Tibial artery (tissue), 4 donors: ENCODE data around the gene TINCR.

ENCODE experiments used
- DNase-seq, 2 donors: peaks; one replicate each; pipeline ENCODE4 v3.0.0-alpha.2; 2019
- H3K27ac ChIP-seq, 2 donors: fragments of 200-600 bp; sonication (generic) in 1 of 2; 1 replicate in 1 of 2; 2 replicates in 1 of 2; pipeline ENCODE4 v1.5.1; 2018 to 2019; ENCODE audit warnings: mild to moderate bottlenecking in 1 of 2
- H3K27me3 ChIP-seq, 2 donors: fragments of 200-600 bp; sonication (generic) in 1 of 2; one replicate each; pipeline versions ENCODE4 v1.5.1 to v1.6.0; 2016 to 2019
- H3K36me3 ChIP-seq, 3 donors: fragments of 200-600 bp; sonication (generic) in 2 of 3; one replicate each; pipeline ENCODE4 v1.5.1; 2016 to 2019; ENCODE audit warnings: mild to moderate bottlenecking in 2 of 3
- H3K4me1 ChIP-seq, 4 donors: fragments of 200-600 bp; sonication (generic) in 2 of 4; 1 replicate in 3 of 4; 2 replicates in 1 of 4; pipeline ENCODE4 v1.5.1; 2016 to 2019
- H3K4me3 ChIP-seq, 2 donors: fragments of 200-600 bp; sonication (generic) in 1 of 2; 1 replicate in 1 of 2; 2 replicates in 1 of 2; pipeline ENCODE4 v1.5.1; 2018 to 2019; ENCODE audit warnings: mild to moderate bottlenecking in 2 of 2
- H3K9me3 ChIP-seq, 3 donors: fragments of 200-600 bp; sonication (generic) in 1 of 3; one replicate each; pipeline ENCODE4 v1.5.1; 2016 to 2019
- intact Hi-C: fragments of 100-400 bp; cut with DNase I; formaldehyde crosslinking; loops from one replicate; pipeline ENCODE4 v1.15.0; 2023; ENCODE audit warnings: low total_unique reads
- TF ChIP-seq, protein P1 (sequence below), 2 experiments: fragments of 200-600 bp in 1 of 2; fragments of 450-650 bp in 1 of 2; IDR thresholded peaks; one replicate each; pipeline ENCODE4 v1.5.1; 2017 to 2019; ENCODE audit warnings: antibody characterized with exemption in 2 of 2, mild to moderate bottlenecking in 1 of 2, moderate library complexity in 1 of 2

Gene TINCR

GRCh38 chr19:5562280-5562679, 5.5 kb downstream of the TINCR start:
- Histone ChIP-seq H3K4me1 (no peaks in the 10 kb centered on the region), H3K27me3 (peaks cover 0 to 94% of the 10 kb centered on the region in 2 donors), H3K4me3 (no peak overlapping the region), H3K36me3 (no peaks in the 10 kb centered on the region), H3K9me3 (peaks cover 0 to 15% (median 10%) of the 10 kb centered on the region in 3 donors), H3K27ac (no peak overlapping the region)
- TF ChIP-seq, protein P1, sequence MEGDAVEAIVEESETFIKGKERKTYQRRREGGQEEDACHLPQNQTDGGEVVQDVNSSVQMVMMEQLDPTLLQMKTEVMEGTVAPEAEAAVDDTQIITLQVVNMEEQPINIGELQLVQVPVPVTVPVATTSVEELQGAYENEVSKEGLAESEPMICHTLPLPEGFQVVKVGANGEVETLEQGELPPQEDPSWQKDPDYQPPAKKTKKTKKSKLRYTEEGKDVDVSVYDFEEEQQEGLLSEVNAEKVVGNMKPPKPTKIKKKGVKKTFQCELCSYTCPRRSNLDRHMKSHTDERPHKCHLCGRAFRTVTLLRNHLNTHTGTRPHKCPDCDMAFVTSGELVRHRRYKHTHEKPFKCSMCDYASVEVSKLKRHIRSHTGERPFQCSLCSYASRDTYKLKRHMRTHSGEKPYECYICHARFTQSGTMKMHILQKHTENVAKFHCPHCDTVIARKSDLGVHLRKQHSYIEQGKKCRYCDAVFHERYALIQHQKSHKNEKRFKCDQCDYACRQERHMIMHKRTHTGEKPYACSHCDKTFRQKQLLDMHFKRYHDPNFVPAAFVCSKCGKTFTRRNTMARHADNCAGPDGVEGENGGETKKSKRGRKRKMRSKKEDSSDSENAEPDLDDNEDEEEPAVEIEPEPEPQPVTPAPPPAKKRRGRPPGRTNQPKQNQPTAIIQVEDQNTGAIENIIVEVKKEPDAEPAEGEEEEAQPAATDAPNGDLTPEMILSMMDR (IDR thresholded peaks at IDR 0.05) = no peak
- intact Hi-C loops = no loop called here
- no peak for DNase-seq

DNA sequence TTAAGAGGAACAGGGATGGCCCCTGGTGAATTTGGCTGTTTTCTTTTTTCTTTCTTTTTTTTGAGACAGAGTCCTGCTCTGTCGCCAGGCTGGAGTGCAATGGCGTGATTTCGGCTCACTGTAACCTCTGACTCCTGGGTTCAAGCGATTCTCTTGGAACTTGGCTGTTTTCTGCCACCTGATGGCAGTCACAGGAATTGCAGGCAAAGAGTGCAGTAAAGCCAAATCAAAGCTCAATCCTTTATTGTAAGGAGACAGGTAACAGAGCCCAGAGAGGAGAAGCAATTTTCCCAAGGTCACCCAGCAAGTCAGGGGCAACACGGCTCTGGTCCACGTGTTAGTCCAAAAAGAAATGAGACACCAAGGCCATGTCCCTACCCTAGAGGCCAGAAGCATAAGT, 6.2 kb downstream of the TINCR start:
- Histone ChIP-seq H3K4me1 (no peaks in the 10 kb centered on the region), H3K9me3 (peaks cover 0 to 15% (median 10%) of the 10 kb centered on the region in 3 donors), H3K4me3 (no peak overlapping the region), H3K27ac (no peak overlapping the region), H3K36me3 (no peaks in the 10 kb centered on the region), H3K27me3 (peaks cover 0 to 96% of the 10 kb centered on the region in 2 donors)
- intact Hi-C loops = no loop called here
- TF ChIP-seq, protein P1 (IDR thresholded peaks at IDR 0.05) = peak in 1 of 2 experiments; percentile 25
- no peak for DNase-seq

- intact Hi-C loops = no loop called here
- H3K4me1 ChIP-seq = no peaks in the 10 kb centered on the region
These were observed 7.6 kb downstream of the TINCR start for GRCh38 chr19:5560156-5560555.

DNA sequence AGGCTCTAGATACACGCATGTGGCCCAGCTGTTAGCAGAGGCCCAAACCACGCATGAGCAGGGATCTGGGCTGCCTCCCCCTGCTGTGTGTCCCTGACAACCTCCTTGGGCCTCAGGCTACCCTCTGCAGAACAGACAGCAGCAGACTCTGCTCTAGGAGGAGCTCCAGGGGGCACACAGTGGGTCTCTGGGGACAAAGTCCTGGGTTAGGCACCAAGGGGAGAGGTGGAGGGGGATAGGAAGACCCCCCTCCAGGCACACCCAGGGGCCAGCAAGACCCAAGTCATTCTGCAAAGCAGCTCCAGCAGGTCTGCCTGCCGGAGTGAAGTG, 8.0 kb downstream of the TINCR start:
- Histone ChIP-seq H3K9me3 (peaks cover 0 to 15% (median 10%) of the 10 kb centered on the region in 3 donors), H3K4me1 (no peaks in the 10 kb centered on the region), H3K27ac (no peak overlapping the region), H3K27me3 (peaks cover 0 to 90% of the 10 kb centered on the region in 2 donors), H3K4me3 (no peak overlapping the region), H3K36me3 (no peaks in the 10 kb centered on the region)
- TF ChIP-seq, protein P1 (IDR thresholded peaks at IDR 0.05) = no peak
- no peak for DNase-seq
- intact Hi-C loops = no loop called here

More at GRCh38 chr19:5560156-5560555, 7.6 kb downstream of the TINCR start:
- Histone ChIP-seq H3K36me3 (no peaks in the 10 kb centered on the region), H3K27ac (no peak overlapping the region), H3K27me3 (peaks cover 0 to 94% of the 10 kb centered on the region in 2 donors), H3K9me3 (peaks cover 0 to 15% (median 10%) of the 10 kb centered on the region in 3 donors), H3K4me3 (no peak overlapping the region)
- DNase-seq = no peak
- TF ChIP-seq, protein P1 (IDR thresholded peaks at IDR 0.05) = no peak

DNA sequence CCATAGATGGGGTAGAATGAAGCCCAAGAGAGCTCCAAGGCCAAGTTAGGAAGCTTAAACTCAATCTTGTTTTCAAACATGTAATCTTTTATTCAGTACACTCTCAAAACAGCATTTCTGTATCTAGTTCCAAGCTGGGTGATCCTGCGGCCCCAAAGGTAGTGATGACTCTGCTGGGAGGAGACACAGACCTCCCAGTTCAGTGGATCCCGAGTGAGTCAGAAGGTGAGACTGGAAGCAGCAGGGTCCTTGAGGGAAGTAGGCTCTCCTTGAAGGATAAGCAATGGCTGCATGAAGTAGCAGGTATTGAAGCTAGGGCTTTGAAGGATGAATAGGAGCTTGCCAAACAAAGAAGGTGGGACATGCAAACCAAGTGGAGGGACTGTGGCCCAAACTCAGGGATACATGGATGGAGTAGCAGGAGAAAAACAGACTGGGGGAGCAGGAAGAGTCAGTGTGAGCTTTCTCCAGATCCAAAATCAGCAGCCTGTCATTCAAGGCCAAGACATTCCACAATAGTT, 9.6 kb downstream of the TINCR start:
- TF ChIP-seq, protein P1 (IDR thresholded peaks at IDR 0.05) = no peak
- H3K27ac ChIP-seq = no peak overlapping the region
- intact Hi-C loops = no loop called here

DNA sequence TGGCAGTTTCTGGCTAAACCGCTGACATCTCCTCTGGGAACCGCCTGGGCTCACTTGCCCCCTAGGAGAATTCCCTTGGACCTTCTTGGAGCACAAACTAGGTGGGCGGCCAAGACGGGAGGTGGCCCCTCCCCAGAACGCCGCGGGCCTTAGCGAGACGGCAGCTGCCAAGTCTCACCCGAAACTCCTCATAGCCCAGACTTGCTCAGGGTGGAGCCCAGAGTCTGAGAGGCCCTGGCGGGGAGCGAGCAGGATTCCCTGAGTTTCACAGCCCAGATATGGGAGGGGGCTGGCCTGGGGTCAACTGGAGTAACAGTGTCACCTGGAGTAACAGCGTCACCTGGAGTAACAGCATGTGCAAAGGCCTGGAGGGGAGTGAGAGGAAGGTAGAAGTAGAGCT, 10.1 kb downstream of the TINCR start:
- Histone ChIP-seq H3K4me3 (no peak overlapping the region), H3K36me3 (no peaks in the 10 kb centered on the region), H3K9me3 (peaks cover 0 to 15% (median 10%) of the 10 kb centered on the region in 3 donors), H3K27me3 (peaks cover 0 to 81% of the 10 kb centered on the region in 2 donors), H3K4me1 (no peaks in the 10 kb centered on the region), H3K27ac (no peak overlapping the region)
- no peak for DNase-seq
- intact Hi-C loops = no loop called here
- TF ChIP-seq, protein P1 (IDR thresholded peaks at IDR 0.05) = no peak

More for the DNA sequence above, 9.6 kb downstream of the TINCR start:
- Histone ChIP-seq H3K4me3 (no peak overlapping the region), H3K36me3 (no peaks in the 10 kb centered on the region), H3K9me3 (peaks cover 0 to 15% (median 10%) of the 10 kb centered on the region in 3 donors), H3K27me3 (peaks cover 0 to 85% of the 10 kb centered on the region in 2 donors), H3K4me1 (no peaks in the 10 kb centered on the region)
- no peak for DNase-seq
